Measurements from ENCODE around the gene UMOD. TPM values are rescaled to one million over a fixed set of nuclear protein-coding genes. Genes with fewer than 3 reads are reported as not detected.

The UMOD gene
- not detected for total RNA-seq
- polyA plus RNA-seq, result not detected
- long read RNA-seq, donor 1, result 0 reads
- long read RNA-seq, donor 2, result 0 reads
- long read RNA-seq, donor 3, result 0 reads

GRCh38 chr16:20352615-20353014 lies at the start of gene UMOD:
Gene UMOD (minus strand): TSS chr16:20352715. CDS start chr16:20350737, 1,978 bp downstream.
- Histone ChIP-seq H3K27ac (no peak within 1 kb of the TSS), H3K4me1 (no peaks in the 10 kb centered on the region), H3K36me3 (no peaks in the 10 kb centered on the region), H3K9me3 (no peaks in the 10 kb centered on the region), H3K4me3 (no peak within 1 kb of the TSS), H3K27me3 (peaks cover 0 to 45% (median 12%) of the 10 kb centered on the region in 9 donors)
- TF ChIP-seq POLR2A (IDR thresholded peaks at IDR 0.05) (no peak), CTCF (IDR thresholded peaks at IDR 0.05) (no peak)
- ATAC-seq, result no peak
- 78 to 98% (median 84%) methylated on average over 2 of the region's 2 CpGs for WGBS, 4 donors
- DNase-seq, result no peak
- intact Hi-C loops (cut with DNase I), result no loop called here

GRCh38 chr16:20401475-20402016 lies 49.0 kb upstream of the UMOD start:
- H3K27ac ChIP-seq, result no peak overlapping the region
- WGBS, 4 donors, result 74 to 87% (median 82%) methylated on average over 8 of the region's 8 CpGs
- no peaks in the 10 kb centered on the region for H3K9me3 ChIP-seq
- TF ChIP-seq CTCF (IDR thresholded peaks at IDR 0.05), result no peak
- TF ChIP-seq POLR2A (IDR thresholded peaks at IDR 0.05), result no peak
- H3K4me3 ChIP-seq, result no peak overlapping the region
- intact Hi-C loops (cut with DNase I), result no loop called here
- no peaks in the 10 kb centered on the region for H3K36me3 ChIP-seq
- H3K4me1 ChIP-seq, result no peaks in the 10 kb centered on the region
- no peak for DNase-seq
- ATAC-seq, result no peak
- H3K27me3 ChIP-seq, result no peaks in the 10 kb centered on the region

- DNase-seq, result no peak
- Histone ChIP-seq H3K9me3 (no peaks in the 10 kb centered on the region), H3K36me3 (no peaks in the 10 kb centered on the region), H3K27me3 (no peaks in the 10 kb centered on the region), H3K4me1 (no peaks in the 10 kb centered on the region), H3K27ac (no peak overlapping the region), H3K4me3 (no peak overlapping the region)
- no peak for TF ChIP-seq CTCF (IDR thresholded peaks at IDR 0.05)
- no peak for TF ChIP-seq POLR2A (IDR thresholded peaks at IDR 0.05)
- 61 to 75% (median 65%) methylated on average over 2 of the region's 2 CpGs for WGBS, 4 donors
- intact Hi-C loops (cut with DNase I), result no loop called here
- ATAC-seq, result no peak
These were observed 48.6 kb upstream of the UMOD start for GRCh38 chr16:20401066-20401465.

GRCh38 chr16:20399185-20399584 lies 46.7 kb upstream of the UMOD start:
- no peak for ATAC-seq
- WGBS, 4 donors, result 54 to 71% (median 65%) methylated on average over 6 to 7 of the region's 7 CpGs
- TF ChIP-seq POLR2A (IDR thresholded peaks at IDR 0.05) (no peak), CTCF (IDR thresholded peaks at IDR 0.05) (no peak)
- intact Hi-C loops (cut with DNase I), result no loop called here
- Histone ChIP-seq H3K36me3 (no peaks in the 10 kb centered on the region), H3K4me1 (peaks cover 0 to 5% (median 2%) of the 10 kb centered on the region in 12 donors), H3K9me3 (no peaks in the 10 kb centered on the region), H3K4me3 (no peak overlapping the region), H3K27ac (no peak overlapping the region), H3K27me3 (no peaks in the 10 kb centered on the region)
- no peak for DNase-seq
